Stimulated activated CD4-positive, alpha-beta T cell treated with anti-CD3 and anti-CD28 coated beads, Interleukin-1b, Interleukin-23, amount 100 ng/mL, for 4 hours (primary cell): ENCODE results near the gene TMPRSS4.

Source experiments
- DNase-seq, 2 donors: peaks; one replicate each; pipeline ENCODE4 v3.0.0-alpha.2; 2020; ENCODE audit warnings: low read depth in 2 of 2

TMPRSS4 gene, protein sequence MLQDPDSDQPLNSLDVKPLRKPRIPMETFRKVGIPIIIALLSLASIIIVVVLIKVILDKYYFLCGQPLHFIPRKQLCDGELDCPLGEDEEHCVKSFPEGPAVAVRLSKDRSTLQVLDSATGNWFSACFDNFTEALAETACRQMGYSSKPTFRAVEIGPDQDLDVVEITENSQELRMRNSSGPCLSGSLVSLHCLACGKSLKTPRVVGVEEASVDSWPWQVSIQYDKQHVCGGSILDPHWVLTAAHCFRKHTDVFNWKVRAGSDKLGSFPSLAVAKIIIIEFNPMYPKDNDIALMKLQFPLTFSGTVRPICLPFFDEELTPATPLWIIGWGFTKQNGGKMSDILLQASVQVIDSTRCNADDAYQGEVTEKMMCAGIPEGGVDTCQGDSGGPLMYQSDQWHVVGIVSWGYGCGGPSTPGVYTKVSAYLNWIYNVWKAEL

GRCh38 chr11:118076754-118077281, at the start of gene TMPRSS4:
Gene TMPRSS4 (plus strand): TSS chr11:118077078. CDS start chr11:118077303, 225 bp downstream.
- DNase-seq = no peak

- DNase-seq = no peak
Observed at GRCh38 chr11:118027694-118028093, 49.2 kb upstream of the TMPRSS4 start.

DNA sequence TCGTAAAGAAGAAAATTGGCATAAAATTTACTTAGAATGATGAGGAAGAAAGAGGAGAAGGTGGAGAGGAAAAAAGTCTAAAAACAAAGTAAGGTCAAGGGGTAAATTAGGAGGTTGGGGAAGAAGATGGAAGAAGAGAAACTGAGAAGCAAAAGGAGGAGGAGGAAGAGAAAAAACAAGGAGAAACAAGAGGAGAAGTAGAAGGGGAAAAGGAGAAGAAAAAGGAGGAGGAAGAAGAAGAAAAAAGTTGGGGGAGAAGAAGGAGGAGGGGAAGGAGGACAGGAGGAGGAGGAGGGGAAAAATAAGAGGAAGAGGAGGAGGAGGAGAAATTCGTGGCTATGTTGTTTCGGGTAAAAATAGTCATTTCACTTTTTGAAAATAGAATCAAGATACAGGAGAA, 48.3 kb upstream of the TMPRSS4 start:
- no peak for DNase-seq

GRCh38 chr11:118033443-118033842, 43.4 kb upstream of the TMPRSS4 start:
- DNase-seq = no peak

DNA sequence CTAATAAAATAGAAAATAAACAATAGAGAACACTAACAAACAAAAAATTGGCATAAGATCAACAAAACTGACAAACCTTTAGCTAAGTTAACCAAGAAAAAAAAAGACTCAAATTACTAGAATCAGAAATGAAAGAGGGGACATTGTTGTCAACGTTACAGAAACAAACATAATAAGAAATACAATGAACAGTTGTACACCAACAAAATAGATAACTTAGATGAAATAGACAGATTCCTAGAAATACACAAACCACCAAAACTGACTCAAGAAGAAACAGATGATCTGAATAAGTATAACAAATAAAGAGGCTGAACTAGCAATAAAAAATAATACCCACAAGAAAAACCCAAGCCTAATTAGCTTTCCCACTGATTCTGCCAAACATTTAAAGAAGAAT, 34.7 kb upstream of the TMPRSS4 start:
- no peak for DNase-seq

DNA sequence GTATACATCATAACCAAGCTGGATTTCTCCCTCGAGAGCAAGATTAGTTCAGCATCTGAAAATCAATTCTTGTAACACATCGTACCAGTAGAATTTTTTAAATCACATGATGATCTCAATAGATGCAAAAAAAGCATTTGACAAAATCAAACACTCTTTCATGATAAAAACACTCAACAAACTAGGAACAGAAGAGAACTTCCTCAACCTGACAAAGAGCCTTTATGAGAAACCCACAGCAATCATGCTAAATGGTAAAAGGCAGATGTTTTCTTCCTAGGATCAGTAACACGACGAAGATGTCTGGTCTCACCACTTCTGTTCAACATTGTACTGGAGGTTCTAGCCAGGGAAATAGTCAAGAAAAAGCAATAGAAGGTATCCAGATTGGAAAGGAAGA, 34.1 kb upstream of the TMPRSS4 start:
- DNase-seq = no peak

GRCh38 chr11:118045191-118045590, 31.7 kb upstream of the TMPRSS4 start:
- no peak for DNase-seq

DNA sequence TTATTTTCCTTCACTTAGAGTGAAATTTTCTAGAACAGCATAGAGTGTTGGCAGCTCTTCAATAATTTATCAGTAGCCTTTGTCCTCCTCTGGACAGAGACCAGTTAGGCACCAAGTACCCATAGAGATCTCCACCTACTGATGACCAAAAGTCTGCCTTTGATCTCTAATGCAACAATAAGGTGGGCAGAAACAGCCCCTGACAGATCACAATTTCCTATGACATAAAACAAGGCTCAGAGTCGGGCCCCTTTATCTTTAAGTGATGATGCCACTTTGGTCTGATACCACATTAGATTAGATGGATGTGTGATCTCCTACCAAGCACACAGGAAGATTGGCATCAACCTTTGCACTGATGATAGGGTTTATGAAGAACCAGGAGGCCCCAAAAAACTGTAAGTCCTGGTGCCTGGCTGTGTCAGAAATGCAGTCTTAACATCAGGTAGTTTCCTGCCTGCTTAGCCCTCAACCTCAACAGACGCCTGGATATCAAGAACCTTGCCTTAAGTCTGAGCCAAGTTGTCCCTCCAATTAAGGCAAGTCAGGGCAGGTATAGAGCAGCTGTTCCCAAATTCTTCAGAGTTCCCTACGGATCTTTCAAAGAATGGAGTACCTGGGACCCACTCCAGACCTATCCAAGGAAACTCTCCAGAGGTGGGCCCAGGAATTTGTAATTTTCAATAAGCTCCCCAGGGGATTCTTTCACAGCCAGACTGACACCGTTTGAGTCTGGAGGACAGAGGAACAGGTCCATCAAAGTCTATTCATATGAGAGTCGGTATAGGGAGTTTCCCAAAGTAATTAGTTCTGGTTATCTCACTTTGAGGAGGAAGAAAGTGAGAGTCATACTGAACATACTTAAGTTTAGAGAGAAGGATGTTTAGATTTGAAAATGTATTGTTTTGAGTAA, 30.6 kb upstream of the TMPRSS4 start:
- DNase-seq = peak in 1 of 2 donors; percentile 25

DNA sequence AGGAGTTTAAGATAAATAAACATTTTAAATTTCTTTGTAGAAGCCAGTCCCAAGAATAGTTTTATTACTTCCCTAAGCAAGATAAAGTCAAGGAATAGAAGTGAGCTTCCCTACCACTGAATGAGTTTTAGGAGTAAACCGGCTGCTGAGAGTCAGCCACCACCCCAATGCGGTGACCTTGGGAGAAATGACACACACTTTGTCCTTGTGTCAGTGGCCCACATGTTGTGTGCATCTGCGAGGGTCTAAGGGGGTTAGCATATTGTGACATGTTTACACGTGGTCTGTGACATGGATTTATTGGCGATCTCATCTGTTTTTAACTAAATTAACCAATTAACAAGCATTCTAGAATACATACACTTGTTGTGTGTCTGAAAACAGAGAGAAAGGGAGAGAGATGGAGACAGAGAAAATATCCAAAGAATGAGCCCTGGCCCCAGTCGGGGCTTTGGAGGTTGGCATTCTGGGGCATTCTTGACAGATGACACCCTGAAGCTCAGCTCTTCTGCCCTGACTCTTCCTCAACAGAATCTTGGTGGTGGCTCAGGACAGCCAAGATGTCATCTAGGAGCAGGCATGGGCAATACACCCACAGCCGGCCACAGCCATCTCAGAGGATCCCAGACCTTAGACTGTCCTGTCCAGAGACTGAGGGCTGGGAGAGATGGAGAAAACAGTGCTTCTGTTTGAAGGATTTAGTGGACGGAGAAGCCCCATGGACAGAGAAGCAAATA, 29.7 kb upstream of the TMPRSS4 start:
- no peak for DNase-seq

DNA sequence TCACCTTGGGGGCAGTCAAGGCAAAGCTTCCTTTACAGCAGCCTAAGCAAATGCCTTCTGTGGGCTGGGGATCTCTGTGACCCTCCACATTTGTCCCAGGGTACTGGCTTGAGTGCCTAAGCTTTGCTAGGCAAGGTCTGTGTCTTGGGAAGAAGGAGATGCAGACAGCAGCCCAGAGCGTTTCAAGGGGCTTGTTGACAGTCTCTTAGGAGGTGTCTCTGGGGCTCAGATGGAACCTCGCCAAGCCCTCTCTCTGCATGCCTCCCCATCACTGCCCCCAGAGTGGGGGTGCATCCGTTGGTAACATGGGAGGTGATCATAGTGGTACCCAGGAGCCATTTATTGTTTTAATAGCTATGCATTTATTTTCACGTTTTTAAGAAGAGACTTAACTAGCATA, 29.1 kb upstream of the TMPRSS4 start:
- no peak for DNase-seq

DNA sequence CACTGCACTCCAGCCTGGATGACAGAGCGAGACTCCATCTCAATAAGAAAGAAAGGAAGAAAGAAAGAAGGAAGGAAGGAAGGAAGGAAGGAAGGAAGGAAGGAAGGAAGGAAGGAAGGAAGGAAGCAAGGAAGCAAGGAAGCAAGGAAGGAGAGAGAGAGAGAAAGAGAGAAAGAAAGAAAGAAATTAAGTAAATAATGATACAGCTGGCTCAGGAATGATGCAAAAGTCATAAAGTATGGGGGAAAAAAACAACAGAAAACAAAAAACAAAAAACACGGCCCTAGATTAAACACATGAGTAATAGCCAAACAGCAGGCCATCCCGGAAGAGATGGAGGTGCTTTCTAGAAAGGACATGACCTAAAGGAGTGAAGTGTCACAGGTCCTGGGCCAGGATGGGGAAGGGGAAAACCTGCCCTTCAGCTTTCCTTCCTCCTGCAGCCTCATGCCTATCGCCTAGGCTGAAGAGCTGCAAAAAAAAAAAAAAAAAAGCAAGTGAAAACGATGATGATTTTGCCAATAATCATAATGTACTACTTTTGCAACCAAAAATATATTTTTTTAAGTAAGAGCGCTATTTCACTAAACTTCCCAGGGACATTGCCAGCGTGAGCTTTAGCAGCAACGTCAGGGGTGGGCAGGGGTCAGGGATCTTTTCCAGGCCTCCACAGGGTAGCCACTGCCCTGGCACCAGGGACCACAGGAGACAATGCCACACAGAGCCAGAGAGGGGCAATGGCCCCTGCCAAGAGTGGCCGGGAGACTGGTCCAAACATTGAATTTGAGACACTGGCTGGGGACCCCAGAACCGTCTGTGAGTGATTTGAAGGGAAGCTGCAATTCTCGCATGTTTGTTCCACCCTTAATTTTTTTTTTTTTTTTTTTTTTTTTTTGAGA, 28.2 kb upstream of the TMPRSS4 start:
- DNase-seq = no peak

DNA sequence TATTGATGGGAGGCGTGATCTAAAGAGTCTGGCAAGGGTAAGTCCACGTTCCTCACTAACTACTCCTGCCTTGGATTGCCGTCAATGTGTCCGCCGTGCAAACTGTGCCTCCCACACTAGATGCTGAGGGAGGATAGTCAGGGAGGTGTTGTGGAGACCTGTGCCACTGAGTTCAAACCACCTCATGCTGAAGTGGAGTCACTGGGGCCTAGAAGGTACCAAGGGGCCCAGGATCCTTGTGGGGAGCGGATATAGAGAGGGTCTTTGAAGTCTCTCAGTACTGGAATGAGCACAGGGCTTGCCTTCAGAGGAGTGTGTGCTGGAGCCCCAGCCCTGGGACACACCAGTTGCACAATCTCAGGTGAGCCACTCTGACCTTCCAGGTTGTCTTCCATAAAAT, 27.1 kb upstream of the TMPRSS4 start:
- no peak for DNase-seq

DNA sequence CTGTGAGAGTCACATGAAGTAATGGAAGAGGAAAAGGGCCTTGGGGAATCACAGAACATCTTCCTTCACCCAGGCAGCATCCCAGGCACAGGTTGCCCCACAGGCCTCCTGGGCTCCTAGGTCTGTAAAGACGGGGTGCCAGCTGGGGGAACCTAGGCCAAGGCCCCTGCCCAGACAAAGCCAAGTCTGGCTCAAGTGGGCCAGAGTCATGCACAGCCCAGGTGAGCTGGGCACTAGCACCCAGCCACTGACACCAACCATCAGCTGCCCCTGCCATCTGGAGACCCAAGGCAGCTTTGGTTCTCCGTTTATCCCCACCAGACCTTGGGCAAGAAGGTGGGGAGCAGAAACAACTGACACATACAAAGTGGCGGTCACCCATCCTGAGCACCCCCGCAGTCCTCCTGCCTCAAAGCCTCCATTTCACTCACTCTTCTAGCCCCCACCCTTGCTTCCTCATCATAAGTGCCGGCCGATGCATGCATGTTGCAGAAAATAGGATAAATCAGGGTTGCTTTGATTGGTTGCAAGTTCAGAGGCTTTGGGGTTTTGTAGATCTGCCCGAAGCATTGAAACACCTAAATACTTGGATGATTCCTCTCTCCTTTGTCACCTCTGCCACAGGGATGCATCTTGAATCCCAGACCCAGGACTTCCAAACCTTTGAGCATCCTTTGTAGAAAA, 26.5 kb upstream of the TMPRSS4 start:
- DNase-seq = no peak

DNA sequence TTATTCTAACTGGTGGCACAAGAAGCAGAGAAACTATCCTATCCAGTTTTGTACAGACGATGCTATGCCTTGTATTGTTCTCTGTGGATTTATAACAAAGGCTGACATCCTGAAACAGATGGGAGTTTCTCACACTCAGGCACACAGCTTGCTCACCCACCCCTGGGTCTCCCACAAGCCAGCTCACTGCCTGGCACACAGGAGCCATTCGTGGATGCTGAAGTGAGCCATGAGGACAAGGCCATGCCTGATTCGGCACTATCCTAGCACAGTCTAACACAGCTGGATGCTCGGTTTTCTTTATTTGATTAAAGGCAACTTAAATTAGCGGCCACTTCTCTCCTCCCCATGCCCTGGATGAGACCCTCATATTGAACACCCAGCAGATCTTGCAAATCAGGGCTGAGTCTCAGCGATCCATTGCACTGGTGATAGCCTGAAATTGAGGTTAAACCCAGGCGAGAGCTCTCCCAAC, 25.7 kb upstream of the TMPRSS4 start:
- DNase-seq = no peak

- DNase-seq = peak; percentile 18 to 49
Observed at GRCh38 chr11:118051611-118052461, 25.0 kb upstream of the TMPRSS4 start.

DNA sequence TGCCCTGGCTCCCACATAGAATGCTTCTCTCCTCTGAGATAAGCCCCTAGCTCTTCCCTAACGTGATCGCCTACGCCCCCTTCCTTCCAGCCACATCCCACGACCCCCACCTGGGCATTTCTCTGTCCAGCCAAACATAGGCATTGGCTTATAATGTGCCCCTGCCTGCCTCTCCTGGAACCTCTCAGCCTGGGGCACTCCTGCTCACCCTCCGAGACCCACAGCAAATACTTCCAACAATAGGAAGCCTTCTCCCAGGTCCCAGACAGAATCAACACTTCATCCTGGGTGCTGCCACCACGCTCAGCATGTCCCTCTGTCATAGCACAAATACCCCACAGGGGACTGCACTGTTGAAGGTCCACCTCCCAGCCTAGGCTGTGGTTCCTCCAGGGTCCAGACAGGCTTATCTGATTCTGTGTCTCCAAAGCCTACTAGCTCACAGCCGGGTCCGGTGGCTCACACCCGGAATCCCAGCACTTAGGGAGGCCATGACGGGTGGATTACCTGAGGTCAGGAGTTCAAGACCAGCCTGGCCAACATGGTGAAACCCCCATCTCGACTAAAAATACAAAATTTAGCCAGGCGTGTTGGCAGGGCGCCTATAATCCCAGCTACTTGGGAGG, 24.2 kb upstream of the TMPRSS4 start:
- DNase-seq = no peak

DNA sequence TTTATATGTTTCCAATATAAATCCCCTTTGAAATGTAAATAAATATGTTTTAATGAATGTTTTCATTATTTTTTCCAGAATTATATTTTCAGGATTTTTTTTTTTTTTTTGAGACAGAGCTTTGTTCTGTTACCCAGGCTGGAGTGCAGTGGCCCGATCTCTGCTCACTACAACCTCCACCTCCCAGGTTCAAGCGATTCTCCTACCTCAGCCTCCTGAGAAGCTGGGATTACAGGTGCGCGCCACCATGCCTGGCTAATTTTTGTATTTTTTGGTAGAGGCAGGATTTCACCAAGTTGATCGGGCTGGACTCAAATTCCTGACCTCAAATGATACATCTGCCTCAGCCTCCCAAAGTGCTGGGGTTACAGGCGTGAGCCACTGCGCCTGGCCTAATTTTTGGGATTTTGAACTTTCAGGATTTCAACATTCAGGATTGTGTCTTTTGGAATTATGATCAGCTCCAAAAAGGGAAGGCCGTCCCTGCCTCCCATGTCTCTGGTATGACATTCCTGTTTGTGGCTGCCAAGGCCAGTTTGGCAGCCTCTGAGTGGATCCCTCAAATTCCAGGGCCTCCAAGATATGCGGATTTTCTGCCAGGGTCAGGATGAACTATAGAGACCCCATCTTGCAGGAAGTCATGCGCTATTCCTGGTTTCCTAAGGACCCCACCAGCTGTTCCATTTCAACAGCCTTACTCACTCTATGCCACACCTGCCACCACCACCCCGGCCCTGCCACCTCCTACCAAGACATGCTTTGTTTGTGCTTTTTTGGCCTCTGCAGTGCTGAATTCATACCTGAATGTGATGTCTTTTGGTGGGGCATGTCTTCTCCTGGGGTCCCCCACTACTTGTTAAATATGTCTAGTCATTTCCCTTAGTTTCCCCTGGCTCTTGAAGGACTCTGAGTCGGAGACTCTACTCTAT, 21.9 kb upstream of the TMPRSS4 start:
- no peak for DNase-seq
